ENCODE measurements around the gene SMAD3. TPM values are rescaled to one million over a fixed set of nuclear protein-coding genes. Genes with fewer than 3 reads are reported as not detected.
"Not testable (repeated sequence)": the region's sequence is repeated elsewhere in the genome, so short reads cannot be mapped to it uniquely, and the experiment has no call there.

SMAD3 gene
- total RNA-seq, 2 donors from 2014 or later: 47.9 to 78.5 TPM

- Histone ChIP-seq H3K27ac (peak overlapping the region; percentile 59 to 62), H3K36me3 (no peaks in the 10 kb centered on the region), H3K27me3 (replicated peaks; ENCODE audit: insufficient read depth) (no peaks in the 10 kb centered on the region), H3K4me1 (ENCODE audit: control insufficient read depth in 1 of 2, low read depth in 2 of 2) (peaks cover 23 to 30% of the 10 kb centered on the region in 2 donors), H3K9me3 (no peaks in the 10 kb centered on the region), H3K4me3 (no peak overlapping the region)
- ATAC-seq (ENCODE audit: insufficient number of reproducible peaks, low FRiP score, low read depth) (peak; percentile 99), DNase-seq (ENCODE audit: low spot score) (peak; percentile 62)
- no peak for TF ChIP-seq CTCF (IDR thresholded peaks at IDR 0.05)
Observed at GRCh38 chr15:67024314-67024997, 40.9 kb upstream of the SMAD3 start.

GRCh38 chr15:67024998-67025368 lies 40.4 kb upstream of the SMAD3 start:
- H3K27ac ChIP-seq: peak overlapping the region; percentile 59 to 62
- no peaks in the 10 kb centered on the region for H3K9me3 ChIP-seq
- DNase-seq (ENCODE audit: low spot score): no peak
- no peak for ATAC-seq (ENCODE audit: insufficient number of reproducible peaks, low FRiP score, low read depth)
- no peak for TF ChIP-seq CTCF (IDR thresholded peaks at IDR 0.05)
- no peak overlapping the region for H3K4me3 ChIP-seq
- peaks cover 23 to 30% of the 10 kb centered on the region in 2 donors for H3K4me1 ChIP-seq (ENCODE audit: control insufficient read depth in 1 of 2, low read depth in 2 of 2)
- H3K27me3 ChIP-seq (replicated peaks; ENCODE audit: insufficient read depth): no peaks in the 10 kb centered on the region
- H3K36me3 ChIP-seq: no peaks in the 10 kb centered on the region

- Histone ChIP-seq H3K36me3 (no peaks in the 10 kb centered on the region), H3K4me1 (ENCODE audit: control insufficient read depth in 1 of 2, low read depth in 2 of 2) (peaks cover 23 to 30% of the 10 kb centered on the region in 2 donors), H3K4me3 (no peak overlapping the region), H3K9me3 (no peaks in the 10 kb centered on the region), H3K27me3 (replicated peaks; ENCODE audit: insufficient read depth) (no peaks in the 10 kb centered on the region), H3K27ac (peak overlapping the region; percentile 59 to 62)
- no peak for TF ChIP-seq CTCF (IDR thresholded peaks at IDR 0.05)
- DNase-seq (ENCODE audit: low spot score) (no peak), ATAC-seq (ENCODE audit: insufficient number of reproducible peaks, low FRiP score, low read depth) (no peak)
Observed at GRCh38 chr15:67025719-67026609, 39.4 kb upstream of the SMAD3 start.

GRCh38 chr15:67026610-67026967 lies 38.8 kb upstream of the SMAD3 start:
- peak overlapping the region in 1 of 2 donors; percentile 59 for H3K27ac ChIP-seq
- H3K4me1 ChIP-seq (ENCODE audit: control insufficient read depth in 1 of 2, low read depth in 2 of 2): peaks cover 23 to 30% of the 10 kb centered on the region in 2 donors
- no peak for TF ChIP-seq CTCF (IDR thresholded peaks at IDR 0.05)
- H3K36me3 ChIP-seq: no peaks in the 10 kb centered on the region
- H3K27me3 ChIP-seq (replicated peaks; ENCODE audit: insufficient read depth): no peaks in the 10 kb centered on the region
- DNase-seq (ENCODE audit: low spot score): no peak
- no peak overlapping the region for H3K4me3 ChIP-seq
- H3K9me3 ChIP-seq: no peaks in the 10 kb centered on the region
- no peak for ATAC-seq (ENCODE audit: insufficient number of reproducible peaks, low FRiP score, low read depth)

GRCh38 chr15:67028440-67028839 lies 37.0 kb upstream of the SMAD3 start:
- not testable (repeated sequence) for H3K9me3 ChIP-seq; DNase-seq (ENCODE audit: low spot score); H3K4me3 ChIP-seq; H3K36me3 ChIP-seq; H3K27ac ChIP-seq; H3K27me3 ChIP-seq (replicated peaks; ENCODE audit: insufficient read depth); ATAC-seq (ENCODE audit: insufficient number of reproducible peaks, low FRiP score, low read depth)
- H3K4me1 ChIP-seq (ENCODE audit: control insufficient read depth in 1 of 2, low read depth in 2 of 2): peaks cover 29 to 35% of the 10 kb centered on the region in 2 donors
